Astrocyte (in vitro differentiated cells and primary cell): ENCODE results near the gene IGF1.

Source experiments
- CTCF ChIP-seq: IDR thresholded peaks from 2 replicates; pipeline ENCODE4 v1.5.1; 2011; ENCODE audit warnings: low read depth, mild to moderate bottlenecking, inconsistent platforms, low read length, moderate library complexity; ENCODE audit not compliant: insufficient read depth
- EZH2 ChIP-seq: IDR thresholded peaks from 2 replicates; pipeline ENCODE4 v1.6.1; 2012; ENCODE audit warnings: mild to moderate bottlenecking, low read length, inconsistent platforms; ENCODE audit not compliant: insufficient read depth

- TF ChIP-seq CTCF (no peak), EZH2 (no peak)
Observed at GRCh38 chr12:102513272-102513671, 32.9 kb upstream of the IGF1 start.
